GM18508 (cell line): Measurements from ENCODE around the gene CFAP65.

ENCODE experiments used
- ATAC-seq: cut with Tn5 transposase; IDR thresholded peaks from one replicate; pipeline ENCODE4 v1.9.1; 2021; ENCODE audit warnings: moderate number of reproducible peaks; ENCODE audit not compliant: insufficient read depth, unreplicated experiment

The CFAP65 gene

DNA sequence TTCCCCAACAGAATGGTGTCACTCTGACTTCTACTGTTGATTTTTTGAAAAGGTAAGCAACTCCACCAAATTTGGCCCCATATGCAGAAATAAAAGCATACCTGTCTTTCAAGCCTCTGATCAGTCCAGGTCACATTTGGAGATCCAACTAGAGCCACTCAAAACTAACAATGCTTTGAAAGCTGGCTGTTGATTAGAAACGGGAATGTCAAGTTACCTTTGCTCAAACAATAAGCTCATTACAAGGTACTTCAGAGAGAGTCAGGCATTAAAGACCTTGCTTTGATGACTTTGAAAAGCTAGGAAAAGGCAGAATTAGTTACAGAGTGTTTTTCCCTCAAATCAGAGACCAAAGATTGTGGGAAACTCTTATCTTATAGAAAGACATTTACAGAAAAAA is 24.2 kb upstream of the CFAP65 start:
- no peak for ATAC-seq

DNA sequence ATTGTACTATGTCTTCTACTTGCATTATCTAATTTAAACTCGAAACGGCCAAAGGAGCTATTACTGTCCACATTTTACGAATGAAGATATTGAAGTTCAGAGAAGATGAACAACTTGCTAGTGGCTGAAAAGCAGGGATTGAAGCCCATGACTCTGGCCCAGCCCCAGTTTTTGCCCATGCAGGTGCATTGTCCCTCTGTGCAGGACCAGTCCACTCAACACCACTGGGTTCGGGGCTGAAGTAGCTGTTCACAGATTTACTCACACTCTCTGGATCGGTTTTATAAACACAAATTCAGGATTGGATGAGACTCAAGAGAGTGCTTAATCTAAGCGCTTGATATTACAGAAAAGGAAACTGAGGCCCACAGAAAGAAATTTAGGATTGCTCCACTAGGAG is 20.8 kb upstream of the CFAP65 start:
- ATAC-seq = no peak

- ATAC-seq = no peak
Observed at GRCh38 chr2:219060821-219061791, 19.8 kb upstream of the CFAP65 start, which contains the start of gene IHH. Gene IHH, minus strand, starts transcription at chr2:219060921. Its CDS starts 454 bp downstream, at chr2:219060467.

GRCh38 chr2:219059725-219060682 is 18.7 kb upstream of the CFAP65 start:
- ATAC-seq = no peak

DNA sequence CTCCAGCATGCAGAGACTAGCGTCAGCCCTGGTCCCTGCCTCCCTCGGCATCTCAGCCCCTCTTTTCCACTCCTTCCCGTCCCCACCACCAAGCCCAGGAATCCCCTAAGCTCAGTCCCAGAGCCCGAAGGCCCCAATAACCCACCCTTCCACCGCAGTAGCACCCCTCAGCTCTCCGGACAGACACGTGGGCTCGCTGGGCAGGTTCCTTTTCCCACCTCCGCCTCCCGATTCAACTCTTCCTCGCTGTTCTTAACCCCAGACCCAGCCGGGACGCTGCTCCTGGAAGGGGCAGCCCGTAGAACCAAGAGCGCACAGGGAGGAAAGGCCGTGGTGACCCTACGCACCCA is 18.0 kb upstream of the CFAP65 start:
- ATAC-seq = no peak

DNA sequence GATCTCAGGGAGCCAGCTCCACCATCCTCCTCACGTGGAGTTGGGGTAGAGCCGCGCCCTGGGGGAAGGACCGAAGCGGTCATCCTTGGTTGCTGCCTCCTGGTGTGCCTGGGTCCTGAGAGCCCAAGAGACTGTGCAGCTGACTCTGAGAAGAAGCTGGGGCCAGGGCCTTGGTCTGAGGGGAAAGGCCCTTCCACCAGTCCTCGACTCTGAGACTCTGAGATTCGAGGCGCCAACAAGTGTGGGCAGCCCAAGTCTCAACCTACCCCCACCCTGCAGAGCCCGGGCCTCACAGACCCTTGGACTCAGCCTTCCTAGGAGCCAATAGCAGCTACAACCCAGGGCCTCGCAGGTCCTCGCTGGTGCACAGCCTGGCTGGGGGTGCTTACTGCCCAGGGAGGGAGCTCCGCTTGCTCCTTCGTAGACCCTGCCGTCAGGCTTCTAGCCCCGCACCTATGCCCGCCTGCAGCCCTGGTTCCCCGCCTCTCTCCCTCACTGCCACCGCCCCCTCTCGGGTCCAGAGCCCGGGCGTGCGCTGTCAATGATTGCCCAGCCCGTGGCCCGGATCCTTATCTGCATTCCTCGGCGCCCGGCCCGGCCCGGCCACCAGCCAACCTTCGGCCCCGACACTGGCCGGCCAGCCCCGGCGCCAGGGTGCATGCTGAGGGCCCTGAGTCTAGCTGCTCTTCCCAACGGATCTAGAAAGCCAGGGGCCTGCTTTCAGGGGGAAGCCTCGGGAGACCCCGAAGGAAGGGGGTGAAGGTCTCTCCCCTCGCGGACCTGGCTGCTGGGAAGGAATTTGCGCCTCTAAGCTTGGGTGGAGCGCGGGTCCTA is 17.4 kb upstream of the CFAP65 start:
- no peak for ATAC-seq

DNA sequence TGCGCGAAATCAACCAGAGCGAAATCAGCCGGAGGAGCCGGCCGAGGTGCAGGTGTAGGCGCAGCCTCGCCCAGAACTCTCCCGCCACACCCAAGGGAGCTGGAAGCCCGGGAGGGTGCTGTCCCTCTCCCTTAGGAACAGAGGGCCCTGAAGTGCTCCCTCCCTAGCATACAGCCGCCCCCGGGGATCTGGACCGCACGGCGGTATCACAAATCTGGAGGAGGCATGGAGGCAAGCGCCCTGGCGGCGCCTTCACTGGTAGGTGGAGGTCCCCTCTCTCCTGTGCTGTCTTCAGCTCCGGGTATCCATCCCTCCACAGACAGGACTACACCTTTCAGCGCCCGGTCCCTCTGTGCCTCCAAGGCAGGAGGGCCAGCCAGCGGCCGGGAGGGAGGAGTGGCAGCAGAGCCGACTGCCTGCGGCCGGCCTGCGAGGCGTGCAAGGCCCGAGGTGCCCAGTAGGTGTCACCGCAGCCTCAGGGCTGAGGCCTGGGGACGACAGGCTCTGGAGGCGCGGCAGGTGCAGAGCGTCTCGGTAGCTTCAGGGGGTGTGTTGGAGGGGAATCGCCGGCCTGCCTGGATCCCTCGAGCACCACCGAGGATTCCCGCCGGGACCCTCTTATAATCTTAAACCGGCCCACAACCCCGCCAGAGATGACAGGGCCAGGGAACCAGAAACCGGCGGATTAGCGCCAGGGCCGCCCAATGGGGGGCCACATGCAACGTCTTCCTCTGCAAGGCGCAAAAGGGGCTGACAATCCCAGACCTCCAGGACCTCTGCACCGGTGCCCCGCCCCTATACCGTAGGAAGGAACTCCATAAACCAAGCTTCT is 16.6 kb upstream of the CFAP65 start:
- peak; percentile 48 for ATAC-seq

DNA sequence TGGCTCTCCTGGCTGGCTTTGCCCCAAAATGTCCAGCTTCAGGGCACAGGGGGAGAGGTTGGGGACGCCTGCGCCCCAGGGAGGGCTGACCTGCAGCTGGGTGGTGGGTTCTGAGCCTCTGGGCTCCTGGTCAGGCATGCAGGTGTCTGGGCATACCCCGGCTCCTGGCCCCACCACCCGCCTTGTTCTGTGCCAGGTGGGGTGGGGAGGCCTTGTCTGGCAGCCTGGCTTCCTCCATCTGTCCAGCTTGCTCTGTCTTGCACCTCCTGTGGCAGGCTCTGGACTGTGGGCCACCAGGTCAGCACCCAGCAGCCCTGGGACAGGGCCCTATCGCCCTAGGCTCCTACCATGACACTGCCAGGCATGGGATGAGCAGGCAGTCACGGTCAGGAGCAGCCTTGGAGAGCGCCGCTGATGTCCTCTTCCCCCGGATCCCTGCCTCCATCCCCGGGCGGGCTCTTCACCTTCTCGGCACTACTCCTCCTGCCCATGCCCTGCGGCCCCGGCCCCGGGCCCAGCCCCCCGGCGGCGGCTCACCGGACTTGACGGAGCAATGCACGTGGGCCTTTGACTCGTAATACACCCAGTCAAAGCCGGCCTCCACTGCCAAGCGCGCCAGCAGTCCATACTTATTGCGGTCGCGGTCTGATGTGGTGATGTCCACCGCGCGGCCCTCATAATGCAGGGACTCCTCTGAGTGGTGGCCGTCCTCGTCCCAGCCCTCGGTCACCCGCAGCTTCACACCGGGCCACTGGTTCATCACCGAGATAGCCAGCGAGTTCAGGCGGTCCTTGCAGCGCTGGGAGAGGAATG is 15.8 kb upstream of the CFAP65 start:
- ATAC-seq = no peak

GRCh38 chr2:219056176-219056895 is 15.0 kb upstream of the CFAP65 start:
- ATAC-seq = no peak

- no peak for ATAC-seq
Observed at GRCh38 chr2:219054956-219055903, 13.9 kb upstream of the CFAP65 start.

GRCh38 chr2:219049282-219049681 is 8.0 kb upstream of the CFAP65 start:
- ATAC-seq = no peak

GRCh38 chr2:219045937-219046550 is 4.7 kb upstream of the CFAP65 start:
- ATAC-seq = no peak

- ATAC-seq = no peak
Observed at GRCh38 chr2:219042750-219043149, 1.4 kb upstream of the CFAP65 start.

DNA sequence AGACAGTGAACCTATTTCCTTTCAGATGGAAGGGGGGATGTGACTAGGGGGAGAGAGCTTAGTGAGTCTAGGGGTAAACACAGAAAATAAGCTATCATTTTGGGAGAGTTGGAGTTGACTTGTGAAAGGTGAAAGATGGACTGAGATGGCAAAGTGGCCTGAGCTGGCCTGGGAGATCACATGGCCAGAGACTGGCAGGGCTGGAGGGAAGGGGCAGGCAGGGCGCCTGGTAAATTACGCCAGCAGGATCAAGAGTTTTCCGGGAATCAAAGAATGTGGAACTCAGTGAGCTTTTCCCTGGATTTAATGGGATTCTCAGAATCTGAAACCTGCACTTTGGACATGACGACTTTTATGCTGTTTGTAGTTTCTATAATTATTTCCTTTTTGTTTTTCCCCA is 841 bp upstream of the CFAP65 start:
- no peak for ATAC-seq

- no peak for ATAC-seq
Observed at GRCh38 chr2:219038600-219038999, 2.7 kb downstream of the CFAP65 start.

GRCh38 chr2:219037783-219038499 is 3.4 kb downstream of the CFAP65 start:
- no peak for ATAC-seq
